H9 (cell line): ENCODE data around the gene DPYSL3. TPM values are rescaled to one million over a fixed set of nuclear protein-coding genes. Genes with fewer than 3 reads are reported as not detected.
A peak's percentile ranks its signal among the peaks of the same experiment; 100 is the strongest.

Source experiments
- DNase-seq: peaks from one replicate; pipeline ENCODE4 v3.0.0-alpha.2; 2017
- H2AFZ ChIP-seq: one replicate; pipeline ENCODE4 v1.6.1; 2013; ENCODE audit warnings: mild to moderate bottlenecking, low read length, control low read depth, moderate library complexity
- H2AK5ac ChIP-seq: 2 replicates; pipeline ENCODE4 v1.6.1; 2013; ENCODE audit warnings: low read length, control low read depth, mixed read lengths; ENCODE audit not compliant: insufficient read length
- H2BK120ac ChIP-seq: one replicate; pipeline ENCODE4 v1.6.1; 2013; ENCODE audit warnings: low read depth, mild to moderate bottlenecking, low read length, control low read depth, inconsistent platforms; ENCODE audit not compliant: poor library complexity, severe bottlenecking
- H2BK12ac ChIP-seq: 2 replicates; pipeline ENCODE4 v1.6.1; 2013; ENCODE audit warnings: low read length, control low read depth, mixed read lengths, low read depth; ENCODE audit not compliant: insufficient read length
- H2BK15ac ChIP-seq: 2 replicates; pipeline ENCODE4 v1.6.1; 2013; ENCODE audit warnings: low read depth, low read length, control low read depth
- H2BK20ac ChIP-seq: one replicate; pipeline ENCODE4 v1.6.1; 2013; ENCODE audit warnings: low read depth, mild to moderate bottlenecking, low read length, control low read depth, inconsistent platforms; ENCODE audit not compliant: poor library complexity, severe bottlenecking
- H2BK5ac ChIP-seq: 2 replicates; pipeline ENCODE4 v1.6.1; 2013; ENCODE audit warnings: low read length, control low read depth, mixed read lengths; ENCODE audit not compliant: insufficient read length
- H3K14ac ChIP-seq: 2 replicates; pipeline ENCODE4 v1.6.1; 2013; ENCODE audit warnings: low read length, control low read depth; ENCODE audit not compliant: insufficient read depth
- H3K18ac ChIP-seq: 2 replicates; pipeline ENCODE4 v1.6.1; 2013; ENCODE audit warnings: low read depth, mild to moderate bottlenecking, mixed read lengths, low read length, control low read depth; ENCODE audit not compliant: insufficient read length
- H3K23ac ChIP-seq: 2 replicates; pipeline ENCODE4 v1.6.1; 2013; ENCODE audit warnings: low read length, control low read depth, mixed read lengths, low read depth; ENCODE audit not compliant: insufficient read length
- H3K23me2 ChIP-seq: 2 replicates; pipeline ENCODE4 v1.6.1; 2013; ENCODE audit warnings: low read depth, mild to moderate bottlenecking, mixed read lengths, low read length, control low read depth; ENCODE audit not compliant: insufficient read length, poor library complexity, severe bottlenecking
- H3K27ac ChIP-seq: 2 replicates; pipeline ENCODE4 v1.5.1; 2013; ENCODE audit warnings: low read length, control low read depth, mixed read lengths, low read depth; ENCODE audit not compliant: insufficient read length
- H3K27me3 ChIP-seq: 2 replicates; pipeline ENCODE4 v1.6.1; 2013; ENCODE audit warnings: low read length, control low read depth, inconsistent platforms; ENCODE audit not compliant: insufficient read depth
- H3K4ac ChIP-seq: 2 replicates; pipeline ENCODE4 v1.6.1; 2013; ENCODE audit warnings: low read depth, mild to moderate bottlenecking, control low read depth, inconsistent platforms, low read length, moderate library complexity
- H3K4me1 ChIP-seq: 2 replicates; pipeline ENCODE4 v1.6.1; 2013; ENCODE audit warnings: low read length, control low read depth, inconsistent platforms; ENCODE audit not compliant: insufficient read depth
- H3K4me2 ChIP-seq: 2 replicates; pipeline ENCODE4 v1.6.1; 2013; ENCODE audit warnings: low read length, control low read depth, mixed read lengths; ENCODE audit not compliant: insufficient read length, insufficient read depth
- H3K56ac ChIP-seq: 2 replicates; pipeline ENCODE4 v1.6.1; 2013; ENCODE audit warnings: low read depth, mild to moderate bottlenecking, mixed read lengths, low read length, control low read depth; ENCODE audit not compliant: insufficient read length
- H3K79me1 ChIP-seq: 2 replicates; pipeline ENCODE4 v1.6.1; 2013; ENCODE audit warnings: low read depth, mild to moderate bottlenecking, moderate library complexity, low read length, control low read depth, inconsistent platforms; ENCODE audit not compliant: insufficient read depth, poor library complexity, severe bottlenecking
- H3K79me2 ChIP-seq: 2 replicates; pipeline ENCODE4 v1.6.1; 2013; ENCODE audit warnings: low read length, control low read depth, inconsistent platforms; ENCODE audit not compliant: insufficient read depth
- H3K9ac ChIP-seq: 2 replicates; pipeline ENCODE4 v1.6.1; 2013; ENCODE audit warnings: low read length, control low read depth, mixed read lengths; ENCODE audit not compliant: insufficient read length; ENCODE audit errors: extremely low read depth
- H3K9me3 ChIP-seq: one replicate; pipeline ENCODE4 v1.6.1; 2013; ENCODE audit warnings: low read depth, low read length, inconsistent platforms; ENCODE audit not compliant: control insufficient read depth
- H3T11ph ChIP-seq: one replicate; pipeline ENCODE4 v1.6.1; 2013; ENCODE audit warnings: mild to moderate bottlenecking, low read length, control low read depth, inconsistent platforms
- H4K20me1 ChIP-seq: one replicate; pipeline ENCODE4 v1.6.1; 2013; ENCODE audit not compliant: control insufficient read depth, insufficient read length, insufficient read depth
- H4K5ac ChIP-seq: 2 replicates; pipeline ENCODE4 v1.6.1; 2013; ENCODE audit warnings: low read depth, mild to moderate bottlenecking, mixed read lengths, low read length, control low read depth; ENCODE audit not compliant: insufficient read length
- H4K8ac ChIP-seq: replicated peaks from 2 replicates; pipeline ENCODE4 v1.6.1; 2013; ENCODE audit warnings: low read length, control low read depth, mixed read lengths, low read depth; ENCODE audit not compliant: insufficient read length
- H4K91ac ChIP-seq: 2 replicates; pipeline ENCODE4 v1.6.1; 2013; ENCODE audit warnings: low read depth, mild to moderate bottlenecking, moderate library complexity, mixed read lengths, low read length, control low read depth; ENCODE audit not compliant: insufficient read length
- H3K27ac Mint-ChIP-seq, 3 experiments: 2 replicates in 2 of 3; 3 replicates in 1 of 3; pipeline ENCODE4 v1.8.0; 2020 to 2021; ENCODE audit warnings: mixed read lengths in 3 of 3, mild to moderate bottlenecking in 1 of 3, moderate library complexity in 1 of 3
- H3K27me3 Mint-ChIP-seq: 2 replicates; pipeline ENCODE4 v1.8.0; 2021; ENCODE audit warnings: low read depth, mild to moderate bottlenecking, moderate library complexity, mixed read lengths
- H3K36me3 Mint-ChIP-seq, 3 experiments: 2 replicates in 2 of 3; 3 replicates in 1 of 3; pipeline ENCODE4 v1.8.0; 2020 to 2021; ENCODE audit warnings: low read depth in 3 of 3, mixed read lengths in 3 of 3; ENCODE audit not compliant: insufficient read depth in 1 of 3
- H3K4me1 Mint-ChIP-seq, 2 experiments: 2 replicates each; pipeline ENCODE4 v1.8.0; 2020; ENCODE audit warnings: mixed read lengths in 2 of 2
- H3K4me3 Mint-ChIP-seq, 2 experiments: 2 replicates in 1 of 2; 3 replicates in 1 of 2; pipeline ENCODE4 v1.8.0; 2020 to 2021; ENCODE audit warnings: mild to moderate bottlenecking in 2 of 2, mixed read lengths in 2 of 2, moderate library complexity in 1 of 2
- H3K9me3 Mint-ChIP-seq, 2 experiments: 2 replicates in 1 of 2; 3 replicates in 1 of 2; pipeline ENCODE4 v1.8.0; 2020; ENCODE audit warnings: mild to moderate bottlenecking in 2 of 2, mixed read lengths in 2 of 2, moderate library complexity in 1 of 2
- CTCF ChIP-seq: fragments of 200-600 bp; sonication (generic); conservative IDR thresholded peaks from 3 replicates; pipeline ENCODE4 v1.8.0; 2021; ENCODE audit warnings: antibody characterized with exemption, mild to moderate bottlenecking
- WGBS: extraction: QIAGEN DNeasy Blood & Tissue Kit; methylation state at CpG from one replicate; pipeline ENCODE4 v1.1.7; 2013; ENCODE audit warnings: missing lambda C conversion rate, low lambda C conversion rate, mixed read lengths; ENCODE audit not compliant: insufficient read length; ENCODE audit errors: extremely low coverage; 5-methylcytosine and 5-hydroxymethylcytosine counted together
- total RNA-seq: library from RNA; stranded (reverse); gene quantifications from 2 replicates; pipeline ENCODE4 v1.2.1, GENCODE V29; 2021

DPYSL3 gene
- total RNA-seq, 1 experiment from 2014 or later: 515 TPM

- no peak overlapping the region for H2BK15ac ChIP-seq
- no peaks in the 10 kb centered on the region for H3K23me2 ChIP-seq
- peaks cover 25% of the 10 kb centered on the region for H3K4me1 ChIP-seq
- no peak overlapping the region for H3K27ac ChIP-seq
- TF ChIP-seq CTCF: no peak
- H3K79me1 ChIP-seq: no peaks in the 10 kb centered on the region
- Mint-ChIP-seq H3K27ac (peak overlapping the region; percentile 76 to 93 (median 76); a peak in 4 of 7 replicates), H3K4me3 (peak overlapping the region in 1 of 2 experiments; percentile 28; a peak in 1 of 5 replicates), H3K27me3 (no peaks in the 10 kb centered on the region), H3K36me3 (peaks cover 2 to 12% (median 2%) of the 10 kb centered on the region in 3 experiments; a peak in 5 of 7 replicates), H3K9me3 (no peaks in the 10 kb centered on the region), H3K4me1 (peaks cover 70 to 71% of the 10 kb centered on the region in 2 experiments)
- H4K91ac ChIP-seq: no peak overlapping the region
- H2BK5ac ChIP-seq: no peak overlapping the region
- no peak overlapping the region for H3K14ac ChIP-seq
- no peak overlapping the region for H3K56ac ChIP-seq
- no peak overlapping the region for H3K4ac ChIP-seq
- H2AFZ ChIP-seq: no peak overlapping the region
- H2BK20ac ChIP-seq: no peak overlapping the region
- no peak overlapping the region for H2BK120ac ChIP-seq
- H4K20me1 ChIP-seq: no peaks in the 10 kb centered on the region
- no peak overlapping the region for H3K4me2 ChIP-seq
- H3K27me3 ChIP-seq: no peaks in the 10 kb centered on the region
- no peak overlapping the region for H4K5ac ChIP-seq
- no peak overlapping the region for H2AK5ac ChIP-seq
- H3K23ac ChIP-seq: no peak overlapping the region
- no peak overlapping the region for H3K18ac ChIP-seq
- no peak overlapping the region for H4K8ac ChIP-seq
- peaks cover 6% of the 10 kb centered on the region; the same call in 1 of the 2 replicates for H3K79me2 ChIP-seq
- no peak overlapping the region for H3T11ph ChIP-seq
- H3K9me3 ChIP-seq: no peaks in the 10 kb centered on the region
- no peak overlapping the region for H3K9ac ChIP-seq
- no peak overlapping the region for H2BK12ac ChIP-seq
- WGBS: no CpG with 5 or more reads among the region's 7 CpGs
- no peak for DNase-seq
These were observed 27.1 kb downstream of the DPYSL3 start for GRCh38 chr5:147482706-147483180.
